OCI-LY7 (cell line): ENCODE data around the gene ABHD1. TPM values are rescaled to one million over a fixed set of nuclear protein-coding genes. Genes with fewer than 3 reads are reported as not detected.

Experiments
- BruUV-seq: library from RNA; stranded (reverse); fragments of 400-500 nt; replicated peaks from 2 replicates; lab custom pipeline; 2021; lab: Mats Ljungman, UMichigan
- CTCF ChIA-PET: fragments of 300-600 bp; sonication (Branson Sonifier 250); formaldehyde crosslinking; loops from one replicate; lab custom pipeline; 2022; ENCODE audit warnings: antibody characterized with exemption; ENCODE audit not compliant: unreplicated experiment; lab: Charles Lee
- POLR2A ChIA-PET: fragments of 300-600 bp; sonication (Branson Sonifier 250); formaldehyde crosslinking; loops from one replicate; lab custom pipeline; 2022; ENCODE audit warnings: antibody characterized with exemption; lab: Charles Lee
- DNase-seq: peaks from one replicate; pipeline ENCODE4 v3.0.0-alpha.2; 2015; ENCODE audit warnings: low spot score
- H2AFZ ChIP-seq: fragments of 200-600 bp; sonication (generic), shearing (Covaris generic); 2 replicates; pipeline ENCODE4 v1.6.1; 2014; ENCODE audit warnings: mild to moderate bottlenecking, antibody characterized with exemption, low read length, moderate library complexity
- H3K27ac ChIP-seq: fragments of 200-600 bp; sonication (generic); 2 replicates; pipeline ENCODE4 v1.5.1; 2014; ENCODE audit warnings: mixed run types, low read depth, mild to moderate bottlenecking, moderate library complexity, low read length, inconsistent platforms; ENCODE audit not compliant: poor library complexity, severe bottlenecking
- H3K36me3 ChIP-seq: fragments of 200-600 bp; sonication (generic); 2 replicates; pipeline ENCODE4 v1.6.1; 2014; ENCODE audit warnings: mild to moderate bottlenecking, antibody characterized with exemption, low read length, moderate library complexity, mixed read lengths; ENCODE audit not compliant: insufficient read depth
- H3K4me1 ChIP-seq: fragments of 200-600 bp; sonication (generic); 2 replicates; pipeline ENCODE4 v1.5.1; 2014; ENCODE audit warnings: mild to moderate bottlenecking, low read length; ENCODE audit not compliant: insufficient read depth, poor library complexity, severe bottlenecking
- H3K4me2 ChIP-seq: fragments of 200-600 bp; sonication (generic); 2 replicates; pipeline ENCODE4 v1.6.1; 2014; ENCODE audit warnings: mild to moderate bottlenecking, low read length
- H3K4me3 ChIP-seq: fragments of 200-600 bp; sonication (generic); 2 replicates; pipeline ENCODE4 v1.5.1; 2014; ENCODE audit warnings: mild to moderate bottlenecking, low read depth, low read length; ENCODE audit not compliant: poor library complexity, severe bottlenecking
- H3K79me2 ChIP-seq: fragments of 200-600 bp; sonication (generic); 2 replicates; pipeline ENCODE4 v1.6.1; 2016; ENCODE audit warnings: low read depth, mild to moderate bottlenecking, low read length, moderate library complexity, mixed read lengths; ENCODE audit not compliant: insufficient read depth
- H3K9me2 ChIP-seq: fragments of 200-600 bp; sonication (generic); 2 replicates; pipeline ENCODE4 v1.6.1; 2016; ENCODE audit warnings: mild to moderate bottlenecking, low read length, mixed read lengths; ENCODE audit not compliant: insufficient read depth
- H3K9me3 ChIP-seq: fragments of 200-600 bp; sonication (generic); 2 replicates; pipeline ENCODE4 v1.6.1; 2014; ENCODE audit warnings: mild to moderate bottlenecking, mixed run types, low read length, mixed read lengths
- H4K20me1 ChIP-seq: fragments of 200-600 bp; sonication (generic); 2 replicates; pipeline ENCODE4 v1.6.1; 2014; ENCODE audit warnings: mild to moderate bottlenecking, antibody characterized with exemption, low read length, moderate library complexity, mixed read lengths; ENCODE audit not compliant: insufficient read depth
- CTCF ChIP-seq: fragments of 200-600 bp; sonication (generic); conservative IDR thresholded peaks from 2 replicates; pipeline ENCODE4 v1.5.1; 2014; ENCODE audit warnings: mild to moderate bottlenecking, antibody characterized with exemption, low read length, moderate library complexity, mixed read lengths
- EZH2phosphoT487 ChIP-seq: fragments of 200-600 bp; sonication (generic); IDR thresholded peaks from 2 replicates; pipeline ENCODE4 v1.6.1; 2018; ENCODE audit warnings: low read depth, borderline replicate concordance, mild to moderate bottlenecking, mixed run types, antibody characterized with exemption, low read length, moderate library complexity, mixed read lengths
- intact Hi-C: fragments of 100-400 bp; cut with micrococcal nuclease; formaldehyde crosslinking; loops from one replicate; pipeline ENCODE4 v1.10.0; 2022; ENCODE audit not compliant: unreplicated experiment
- total RNA-seq, 2 experiments: library from RNA; depleted of rRNA in 1 of 2; stranded (reverse); fragments of >200 nt in 1 of 2; shearing (Covaris generic) in 1 of 2; gene quantifications; 2 replicates each; pipeline ENCODE4 v1.2.3, GENCODE V29; 2014 to 2022

The ABHD1 gene
- total RNA-seq, 2 experiments from 2014 or later, result not detected

- H3K27ac ChIP-seq, result no peak overlapping the region
- peak overlapping the region; percentile 99 for H3K4me2 ChIP-seq
- no peaks in the 10 kb centered on the region for H4K20me1 ChIP-seq
- no peak overlapping the region for H2AFZ ChIP-seq
- no peaks in the 10 kb centered on the region for H3K36me3 ChIP-seq
- H3K4me3 ChIP-seq, result peak overlapping the region; percentile 73
- peaks cover 35% of the 10 kb centered on the region for H3K4me1 ChIP-seq
- DNase-seq, result no peak
- no peaks in the 10 kb centered on the region for H3K9me3 ChIP-seq
- H3K9me2 ChIP-seq, result no peaks in the 10 kb centered on the region
- POLR2A ChIA-PET, result no interaction called here
- TF ChIP-seq CTCF (no peak), EZH2phosphoT487 (no peak)
- intact Hi-C loops, result no loop called here
- no peaks in the 10 kb centered on the region for H3K79me2 ChIP-seq
- CTCF ChIA-PET, result interaction anchor here (0.6 to 0.8 kb wide), 2 partner anchors 212 to 214 kb away, joined by 3 read pairs; no protein-coding TSS in a partner anchor
- BruUV-seq, result no TSS peak
Measured at GRCh38 chr2:27089111-27089954, 34.3 kb upstream of the ABHD1 start.

GRCh38 chr2:27091746-27092695, 31.6 kb upstream of the ABHD1 start:
- no peaks in the 10 kb centered on the region for H4K20me1 ChIP-seq
- TF ChIP-seq CTCF (no peak), EZH2phosphoT487 (no peak)
- no peak overlapping the region for H3K4me2 ChIP-seq
- no peak overlapping the region for H2AFZ ChIP-seq
- no peaks in the 10 kb centered on the region for H3K79me2 ChIP-seq
- no peaks in the 10 kb centered on the region for H3K9me3 ChIP-seq
- POLR2A ChIA-PET, result interaction anchor here (0.5 to 1.3 kb wide), 2 partner anchors 15 to 201 kb away, joined by 3 to 6 read pairs; no protein-coding TSS in a partner anchor
- H3K27ac ChIP-seq, result no peak overlapping the region
- intact Hi-C loops, result no loop called here
- no TSS peak for BruUV-seq
- CTCF ChIA-PET, result no interaction called here
- no peak for DNase-seq
- H3K4me1 ChIP-seq, result peaks cover 34% of the 10 kb centered on the region
- no peak overlapping the region for H3K4me3 ChIP-seq
- no peaks in the 10 kb centered on the region for H3K36me3 ChIP-seq
- H3K9me2 ChIP-seq, result no peaks in the 10 kb centered on the region
